T-helper 1 cell treated with Interleukin-12 subunit alpha and Interleukin-12 subunit beta and Interleukin-4 antibody, amounts not matched to agents 30 ng/mL and 1 ng/mL, for 36 hours (primary cell): ENCODE data around the gene POLR2H. TPM values are rescaled to one million over a fixed set of nuclear protein-coding genes. Genes with fewer than 3 reads are reported as not detected.

ENCODE experiments used
- intact Hi-C: fragments of 100-400 bp; cut with micrococcal nuclease; formaldehyde crosslinking; loops from one replicate; pipeline ENCODE4 v1.15.1; 2024
- total RNA-seq: library from RNA; stranded (reverse); gene quantifications from 2 replicates; pipeline ENCODE4 v1.2.3, GENCODE V29; 2022

Gene POLR2H
- 89.9 and 91.2 TPM in 2 replicates for total RNA-seq

- intact Hi-C loops = loop anchor here (5.0 kb wide), 1 partner anchor 351 kb away; the partner anchor contains the start of gene MAGEF1
Measured at GRCh38 chr3:184361532-184361931, at the start of gene POLR2H, which contains the start of gene CLCN2. Gene POLR2H, plus strand, starts transcription at chr3:184361710. Its CDS starts 1,783 bp downstream, at chr3:184363493. Gene CLCN2, minus strand, starts transcription at chr3:184361605. Its CDS starts 126 bp downstream, at chr3:184361479.

GRCh38 chr3:184314363-184314699, 47.2 kb upstream of the POLR2H start, which contains the start of gene EIF4G1:
Gene EIF4G1, plus strand, starts transcription at chr3:184314606. Its CDS starts 1,191 bp downstream, at chr3:184315797.
- intact Hi-C loops = loop anchor here (1.0 to 10.0 kb wide), 12 partner anchors 15 to 1624 kb away; partner anchors contain the start of genes ABCC5, ABCF3, AP2M1 and EEF1AKMT4

GRCh38 chr3:184314700-184315542, 46.6 kb upstream of the POLR2H start:
- intact Hi-C loops = loop anchor here (1.0 to 10.0 kb wide), 13 partner anchors 16 to 1623 kb away; partner anchors contain the start of genes ABCC5, ABCF3, AP2M1 and EEF1AKMT4

GRCh38 chr3:184315543-184315867, 46.0 kb upstream of the POLR2H start:
- intact Hi-C loops = loop anchor here (2.0 to 10.0 kb wide), 3 partner anchors 497 to 761 kb away; partner anchors contain the start of genes KLHL6, VPS8 and YEATS2

GRCh38 chr3:184315871-184316661, 45.4 kb upstream of the POLR2H start:
- intact Hi-C loops = loop anchor here (2.0 to 10.0 kb wide), 3 partner anchors 497 to 761 kb away; partner anchors contain the start of genes KLHL6, VPS8 and YEATS2

- intact Hi-C loops = loop anchor here (5.0 to 10.0 kb wide), 2 partner anchors 619 to 762 kb away; partner anchors contain the start of genes KLHL6 and YEATS2
Measured at GRCh38 chr3:184316792-184317191, 44.7 kb upstream of the POLR2H start.

- intact Hi-C loops = loop anchor here (5.0 to 10.0 kb wide), 2 partner anchors 620 to 762 kb away; partner anchors contain the start of genes KLHL6 and YEATS2
Measured at GRCh38 chr3:184317201-184317600, 44.3 kb upstream of the POLR2H start.

- intact Hi-C loops = no loop called here
Measured at GRCh38 chr3:184320104-184320445, 41.4 kb upstream of the POLR2H start.

- intact Hi-C loops = no loop called here
Measured at GRCh38 chr3:184321666-184322065, 39.8 kb upstream of the POLR2H start.

- intact Hi-C loops = no loop called here
Measured at GRCh38 chr3:184322731-184323487, 38.6 kb upstream of the POLR2H start.

GRCh38 chr3:184323696-184324095, 37.8 kb upstream of the POLR2H start:
- intact Hi-C loops = no loop called here

- intact Hi-C loops = no loop called here
Measured at GRCh38 chr3:184325269-184325668, 36.2 kb upstream of the POLR2H start.

GRCh38 chr3:184325715-184326369, 35.7 kb upstream of the POLR2H start:
- intact Hi-C loops = no loop called here

- intact Hi-C loops = no loop called here
Measured at GRCh38 chr3:184327171-184327570, 34.3 kb upstream of the POLR2H start.

- intact Hi-C loops = no loop called here
Measured at GRCh38 chr3:184328516-184328915, 33.0 kb upstream of the POLR2H start.

- intact Hi-C loops = no loop called here
Measured at GRCh38 chr3:184332370-184333090, 29.0 kb upstream of the POLR2H start.

- intact Hi-C loops = no loop called here
Measured at GRCh38 chr3:184333190-184333589, 28.3 kb upstream of the POLR2H start.

- intact Hi-C loops = loop anchor here (1.0 kb wide), 1 partner anchor 159 kb away; the partner anchor contains the start of gene AP2M1
Measured at GRCh38 chr3:184333700-184334099, 27.8 kb upstream of the POLR2H start.

- intact Hi-C loops = loop anchor here (1.0 kb wide), 6 partner anchors 20 to 210 kb away; partner anchors contain the start of genes AP2M1, EIF4G1 and PSMD2
Measured at GRCh38 chr3:184334470-184335158, 26.9 kb upstream of the POLR2H start.
